ENCODE results near the gene AIG1. TPM values are rescaled to one million over a fixed set of nuclear protein-coding genes. Genes with fewer than 3 reads are reported as not detected.

The AIG1 gene
- total and polyA plus RNA-seq, 2 experiments from 2014 or later = 44.7 to 46.9 TPM

- Histone ChIP-seq H3K9ac (no peak overlapping the region), H3K4me2 (ENCODE audit: unreplicated experiment) (no peak overlapping the region)
Measured at GRCh38 chr6:143286251-143286795, 225.6 kb downstream of the AIG1 start.

GRCh38 chr6:143288923-143289322 lies 228.2 kb downstream of the AIG1 start:
- Histone ChIP-seq H3K9ac (no peak overlapping the region), H3K4me3 (no peak overlapping the region), H4K20me1 (ENCODE audit: insufficient read depth) (no peaks in the 10 kb centered on the region), H3K79me2 (ENCODE audit: insufficient read depth) (no peaks in the 10 kb centered on the region), H3K9me3 (ENCODE audit: low read depth) (no peaks in the 10 kb centered on the region), H3K9me2 (ENCODE audit: insufficient read depth) (no peaks in the 10 kb centered on the region), H3K4me2 (ENCODE audit: unreplicated experiment) (no peak overlapping the region), H3K36me3 (ENCODE audit: low read depth) (no peaks in the 10 kb centered on the region), H2AFZ (no peak overlapping the region), H3K27ac (no peak overlapping the region), H3K4me1 (ENCODE audit: insufficient read depth) (peaks cover 8% of the 10 kb centered on the region), H3F3A (ENCODE audit: insufficient read depth) (peaks cover 10% of the 10 kb centered on the region; the same call in 1 of the 2 replicates), H3K27me3 (replicated peaks; ENCODE audit: insufficient read depth) (no peaks in the 10 kb centered on the region)
- no peak for TF ChIP-seq EZH2 (IDR thresholded peaks at IDR 0.05; ENCODE audit: insufficient read depth, poor library complexity, severe bottlenecking)
- no peak for TF ChIP-seq EZH2phosphoT487 (IDR thresholded peaks at IDR 0.05; ENCODE audit: insufficient read depth, low read depth)
- 85 to 95% methylated on average over 1 of the region's 1 CpG for WGBS, 2 experiments (ENCODE audit: low coverage in 1 of 2, low lambda C conversion rate in 2 of 2, missing lambda C conversion rate in 2 of 2)
- in situ Hi-C loops (cut with MboI) = no loop called here
- DNase-seq = no peak

More at GRCh38 chr6:143286251-143286795, 225.6 kb downstream of the AIG1 start:
- peak; percentile 4 for DNase-seq
- Histone ChIP-seq H3K36me3 (ENCODE audit: low read depth) (no peaks in the 10 kb centered on the region), H3K27ac (no peak overlapping the region), H3K9me3 (ENCODE audit: low read depth) (no peaks in the 10 kb centered on the region), H3K27me3 (replicated peaks; ENCODE audit: insufficient read depth) (no peaks in the 10 kb centered on the region), H4K20me1 (ENCODE audit: insufficient read depth) (no peaks in the 10 kb centered on the region), H3K79me2 (ENCODE audit: insufficient read depth) (no peaks in the 10 kb centered on the region), H3K4me3 (no peak overlapping the region), H3K4me1 (ENCODE audit: insufficient read depth) (peaks cover 8% of the 10 kb centered on the region), H3K9me2 (ENCODE audit: insufficient read depth) (no peaks in the 10 kb centered on the region), H2AFZ (no peak overlapping the region), H3F3A (ENCODE audit: insufficient read depth) (peaks cover 13% of the 10 kb centered on the region; the same call in 1 of the 2 replicates)
- 78 to 87% methylated on average over 5 of the region's 5 CpGs for WGBS, 2 experiments (ENCODE audit: low coverage in 1 of 2, low lambda C conversion rate in 2 of 2, missing lambda C conversion rate in 2 of 2)
- TF ChIP-seq EZH2phosphoT487 (IDR thresholded peaks at IDR 0.05; ENCODE audit: insufficient read depth, low read depth) (no peak), EZH2 (IDR thresholded peaks at IDR 0.05; ENCODE audit: insufficient read depth, poor library complexity, severe bottlenecking) (no peak)
- in situ Hi-C loops (cut with MboI) = no loop called here

DNA sequence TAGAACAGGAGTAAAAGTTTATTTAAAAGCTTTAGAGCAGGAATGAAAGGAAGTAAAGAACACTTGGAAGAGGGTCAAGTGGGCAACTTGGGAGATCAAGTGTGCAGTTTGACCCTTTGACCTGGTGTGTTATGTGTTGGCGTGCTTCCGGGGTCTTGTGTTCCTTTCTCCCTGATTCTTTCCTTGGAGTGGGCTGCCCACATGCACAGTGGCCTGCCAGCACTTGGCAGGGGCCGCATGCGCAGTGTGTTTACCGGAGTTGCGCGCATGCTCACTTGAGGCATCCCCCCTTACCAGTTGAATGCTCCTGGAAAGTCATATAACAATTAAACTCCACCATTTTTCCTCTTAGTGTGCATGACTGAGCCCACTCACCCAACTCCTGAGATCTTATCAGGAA lies 229.5 kb downstream of the AIG1 start:
- 95 to 96% methylated on average over 7 of the region's 7 CpGs for WGBS, 2 experiments (ENCODE audit: low coverage in 1 of 2, low lambda C conversion rate in 2 of 2, missing lambda C conversion rate in 2 of 2)
- in situ Hi-C loops (cut with MboI) = no loop called here
- Histone ChIP-seq H3K4me1 (ENCODE audit: insufficient read depth) (no peaks in the 10 kb centered on the region), H3K27ac (no peak overlapping the region), H3K27me3 (replicated peaks; ENCODE audit: insufficient read depth) (no peaks in the 10 kb centered on the region), H3K79me2 (ENCODE audit: insufficient read depth) (no peaks in the 10 kb centered on the region), H3K9me2 (ENCODE audit: insufficient read depth) (no peaks in the 10 kb centered on the region), H2AFZ (no peak overlapping the region), H3K4me2 (ENCODE audit: unreplicated experiment) (no peak overlapping the region), H4K20me1 (ENCODE audit: insufficient read depth) (no peaks in the 10 kb centered on the region), H3K4me3 (no peak overlapping the region), H3K9ac (no peak overlapping the region), H3K9me3 (ENCODE audit: low read depth) (no peaks in the 10 kb centered on the region), H3K36me3 (ENCODE audit: low read depth) (no peaks in the 10 kb centered on the region), H3F3A (ENCODE audit: insufficient read depth) (no peaks in the 10 kb centered on the region)
- TF ChIP-seq EZH2 (IDR thresholded peaks at IDR 0.05; ENCODE audit: insufficient read depth, poor library complexity, severe bottlenecking) (no peak), EZH2phosphoT487 (IDR thresholded peaks at IDR 0.05; ENCODE audit: insufficient read depth, low read depth) (no peak)
- DNase-seq = no peak

GRCh38 chr6:143293523-143293922 lies 232.8 kb downstream of the AIG1 start:
- in situ Hi-C loops (cut with MboI) = no loop called here
- Histone ChIP-seq H3K36me3 (ENCODE audit: low read depth) (no peaks in the 10 kb centered on the region), H3K4me2 (ENCODE audit: unreplicated experiment) (no peak overlapping the region), H4K20me1 (ENCODE audit: insufficient read depth) (no peaks in the 10 kb centered on the region), H3K79me2 (ENCODE audit: insufficient read depth) (no peaks in the 10 kb centered on the region), H3F3A (ENCODE audit: insufficient read depth) (no peaks in the 10 kb centered on the region), H3K9me2 (ENCODE audit: insufficient read depth) (no peaks in the 10 kb centered on the region), H3K4me3 (no peak overlapping the region), H3K27ac (no peak overlapping the region), H3K9me3 (ENCODE audit: low read depth) (no peaks in the 10 kb centered on the region), H2AFZ (no peak overlapping the region), H3K27me3 (replicated peaks; ENCODE audit: insufficient read depth) (no peaks in the 10 kb centered on the region), H3K4me1 (ENCODE audit: insufficient read depth) (no peaks in the 10 kb centered on the region), H3K9ac (no peak overlapping the region)
- TF ChIP-seq EZH2 (IDR thresholded peaks at IDR 0.05; ENCODE audit: insufficient read depth, poor library complexity, severe bottlenecking) (no peak), EZH2phosphoT487 (IDR thresholded peaks at IDR 0.05; ENCODE audit: insufficient read depth, low read depth) (no peak)
- no peak for DNase-seq

Data from GM23248 (cell line).